ENCODE measurements around the gene H19. TPM values are rescaled to one million over a fixed set of nuclear protein-coding genes. Genes with fewer than 3 reads are reported as not detected.
A peak's percentile ranks its signal among the peaks of the same experiment; 100 is the strongest.

H19 gene
- total and polyA plus RNA-seq, 12 donors = 235 to 1,965 (median 408) TPM

GRCh38 chr11:1959786-1960185 is 37.9 kb downstream of the H19 start:
- no peaks in the 10 kb centered on the region for H3K36me3 ChIP-seq
- 95% methylated on average over 3 of the region's 17 CpGs; no CpG with 5 or more reads in 1 of the 2 donors for WGBS, 2 donors
- no peaks in the 10 kb centered on the region for H3K4me1 ChIP-seq
- ATAC-seq (no peak), DNase-seq (peak in 1 of 2 donors; percentile 2)
- no peak overlapping the region for H3K27ac ChIP-seq
- no peak for TF ChIP-seq CTCF (IDR thresholded peaks at IDR 0.05)
- H3K27me3 ChIP-seq = no peaks in the 10 kb centered on the region
- intact Hi-C loops (cut with DNase I) = no loop called here
- no peak overlapping the region for H3K4me3 ChIP-seq
- H3K9me3 ChIP-seq = no peaks in the 10 kb centered on the region

- no peak for ATAC-seq
- TF ChIP-seq CTCF (IDR thresholded peaks at IDR 0.05) = no peak
- no peak overlapping the region for H3K27ac ChIP-seq
- H3K9me3 ChIP-seq = no peaks in the 10 kb centered on the region
- no CpG with 5 or more reads among the region's 18 CpGs for WGBS, 2 donors
- H3K4me3 ChIP-seq = no peak overlapping the region
- DNase-seq = no peak
- H3K36me3 ChIP-seq = no peaks in the 10 kb centered on the region
- intact Hi-C loops (cut with DNase I) = no loop called here
- no peaks in the 10 kb centered on the region for H3K4me1 ChIP-seq
- no peaks in the 10 kb centered on the region for H3K27me3 ChIP-seq
These were observed 39.3 kb downstream of the H19 start for GRCh38 chr11:1958367-1958766.

- 32 to 75% methylated on average over 4 to 11 of the region's 23 CpGs for WGBS, 2 donors
- Histone ChIP-seq H3K27ac (peak overlapping the region in 1 of 10 donors; percentile 36), H3K36me3 (no peaks in the 10 kb centered on the region), H3K9me3 (no peaks in the 10 kb centered on the region), H3K27me3 (no peaks in the 10 kb centered on the region), H3K4me3 (no peak overlapping the region), H3K4me1 (no peaks in the 10 kb centered on the region)
- ATAC-seq (peak in 7 of 8 donors; percentile 25 to 85 (median 72)), DNase-seq (peak; percentile 19 to 62)
- peak in 6 of 9 donors; percentile 14 to 55 (median 22) for TF ChIP-seq CTCF (IDR thresholded peaks at IDR 0.05)
- intact Hi-C loops (cut with DNase I) = no loop called here
These were observed 44.0 kb downstream of the H19 start for GRCh38 chr11:1953489-1954266.

- TF ChIP-seq CTCF (IDR thresholded peaks at IDR 0.05) = no peak
These were observed 44.7 kb downstream of the H19 start for GRCh38 chr11:1952806-1953482.

More at GRCh38 chr11:1952806-1953482, 44.7 kb downstream of the H19 start:
- peak in 1 of 2 donors; percentile 10 for DNase-seq
- Histone ChIP-seq H3K4me3 (no peak overlapping the region), H3K4me1 (no peaks in the 10 kb centered on the region), H3K27me3 (no peaks in the 10 kb centered on the region), H3K36me3 (no peaks in the 10 kb centered on the region), H3K27ac (peak overlapping the region in 1 of 10 donors; percentile 36), H3K9me3 (no peaks in the 10 kb centered on the region)
- WGBS, 2 donors = no CpG with 5 or more reads among the region's 29 CpGs
- intact Hi-C loops (cut with DNase I) = no loop called here
- ATAC-seq = no peak

Measured in heart right ventricle (tissue), 16 donors.